Adipocyte (in vitro differentiated cells): Measurements from ENCODE around the gene SCRN1.

Source experiments
- DNase-seq: peaks from one replicate; pipeline ENCODE4 v3.0.0-alpha.2; 2015; ENCODE audit warnings: low read depth
- H3K27me3 ChIP-seq: replicated peaks from 2 replicates; pipeline ENCODE4 v1.7.0; 2013; ENCODE audit warnings: mild to moderate bottlenecking, low read length, moderate library complexity; ENCODE audit not compliant: control insufficient read depth, insufficient read depth
- H3K36me3 ChIP-seq: 2 replicates; pipeline ENCODE4 v1.7.0; 2013; ENCODE audit warnings: low read length, mild to moderate bottlenecking, moderate library complexity; ENCODE audit not compliant: control insufficient read depth, insufficient read depth, severe bottlenecking
- H3K4me1 ChIP-seq: 2 replicates; pipeline ENCODE4 v1.7.0; 2013; ENCODE audit warnings: mild to moderate bottlenecking, low read length, moderate library complexity; ENCODE audit not compliant: control insufficient read depth, insufficient read depth
- H3K4me3 ChIP-seq: 2 replicates; pipeline ENCODE4 v1.7.0; 2013; ENCODE audit warnings: mild to moderate bottlenecking, low read length, moderate library complexity
- H3K9ac ChIP-seq: 2 replicates; pipeline ENCODE4 v1.7.0; 2013; ENCODE audit warnings: mild to moderate bottlenecking, low read length, moderate library complexity
- H3K9me3 ChIP-seq: 2 replicates; pipeline ENCODE4 v1.7.0; 2013; ENCODE audit warnings: mild to moderate bottlenecking, low read length, moderate library complexity; ENCODE audit not compliant: control insufficient read depth

SCRN1 gene

DNA sequence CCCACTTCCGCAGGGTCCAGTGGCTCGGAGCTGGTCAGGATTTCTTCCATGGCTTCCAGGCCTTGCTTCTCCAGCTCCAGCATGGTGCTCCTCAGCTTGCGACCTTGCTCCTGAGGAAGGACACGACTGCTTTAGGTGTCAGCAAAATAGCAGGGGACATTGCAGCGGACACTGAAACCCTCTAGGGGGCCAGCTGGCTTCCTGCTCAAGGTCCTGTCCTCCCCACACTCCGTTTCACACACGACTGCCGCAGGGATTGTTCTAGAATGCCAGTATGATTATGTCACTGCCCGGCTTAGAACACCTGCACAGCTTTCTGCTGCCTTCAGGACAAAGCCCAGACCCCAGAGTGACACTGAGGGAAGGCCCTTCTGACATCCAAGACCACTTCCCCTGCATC lies 65.6 kb downstream of the SCRN1 start:
- Histone ChIP-seq H3K36me3 (peaks cover 61% of the 10 kb centered on the region), H3K4me3 (no peak overlapping the region), H3K9ac (no peak overlapping the region), H3K9me3 (no peaks in the 10 kb centered on the region), H3K4me1 (no peaks in the 10 kb centered on the region), H3K27me3 (no peaks in the 10 kb centered on the region)
- no peak for DNase-seq

- peaks cover 64% of the 10 kb centered on the region for H3K36me3 ChIP-seq
- no peak for DNase-seq
- H3K4me3 ChIP-seq = no peak overlapping the region
- no peaks in the 10 kb centered on the region for H3K9me3 ChIP-seq
- H3K4me1 ChIP-seq = no peaks in the 10 kb centered on the region
- H3K9ac ChIP-seq = no peak overlapping the region
- no peaks in the 10 kb centered on the region for H3K27me3 ChIP-seq
These were observed 66.5 kb downstream of the SCRN1 start for GRCh38 chr7:29922921-29923700.

- DNase-seq = peak; percentile 75
- Histone ChIP-seq H3K9me3 (no peaks in the 10 kb centered on the region), H3K27me3 (no peaks in the 10 kb centered on the region), H3K36me3 (peaks cover 64% of the 10 kb centered on the region), H3K9ac (no peak overlapping the region), H3K4me1 (no peaks in the 10 kb centered on the region), H3K4me3 (no peak overlapping the region)
These were observed 68.1 kb downstream of the SCRN1 start for GRCh38 chr7:29921404-29922010.

DNA sequence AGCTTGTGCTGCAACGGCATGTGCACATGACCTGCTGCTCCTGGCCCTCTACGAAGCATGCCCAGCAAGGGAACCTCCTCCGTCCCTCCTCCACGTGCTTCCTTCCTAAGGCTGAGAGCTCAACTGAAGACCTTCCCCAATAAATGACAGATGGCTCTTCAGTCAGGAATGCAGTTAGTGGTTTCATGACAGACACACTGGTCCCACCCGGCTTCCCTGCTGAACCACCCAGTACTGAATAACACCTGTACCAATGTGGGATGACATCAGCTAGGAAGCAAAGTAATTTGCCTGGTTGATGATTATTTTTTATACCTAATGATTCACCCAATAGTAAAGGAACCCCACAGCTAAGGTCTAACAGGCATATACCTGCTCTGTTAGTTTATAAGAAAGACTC lies 69.1 kb downstream of the SCRN1 start:
- DNase-seq = no peak

DNA sequence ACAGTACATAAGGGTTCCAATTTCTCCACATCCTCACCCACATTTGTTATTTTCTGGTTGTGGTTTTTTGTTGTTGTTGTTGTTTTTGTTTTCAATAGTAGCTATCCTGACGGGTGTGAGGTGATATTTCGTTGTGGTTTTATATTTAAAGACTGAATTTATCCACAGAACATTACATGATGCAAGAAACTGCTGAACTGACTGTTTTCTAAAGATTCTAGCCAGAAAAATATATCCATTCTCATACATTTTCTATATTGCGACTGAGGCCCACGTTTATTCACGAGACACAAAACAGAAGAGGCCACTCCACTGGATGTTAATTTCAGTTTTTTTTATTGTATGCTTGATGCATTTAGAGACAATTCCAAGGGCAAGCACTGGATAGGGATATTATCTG lies 69.8 kb downstream of the SCRN1 start:
- H3K27me3 ChIP-seq = no peaks in the 10 kb centered on the region
- DNase-seq = no peak
- H3K4me3 ChIP-seq = no peak overlapping the region
- H3K9ac ChIP-seq = no peak overlapping the region
- no peaks in the 10 kb centered on the region for H3K9me3 ChIP-seq
- H3K4me1 ChIP-seq = no peaks in the 10 kb centered on the region
- peaks cover 53% of the 10 kb centered on the region for H3K36me3 ChIP-seq

More for the DNA sequence above, 69.1 kb downstream of the SCRN1 start:
- no peak overlapping the region for H3K4me3 ChIP-seq
- H3K4me1 ChIP-seq = no peaks in the 10 kb centered on the region
- no peaks in the 10 kb centered on the region for H3K27me3 ChIP-seq
- no peaks in the 10 kb centered on the region for H3K9me3 ChIP-seq
- no peak overlapping the region for H3K9ac ChIP-seq
- H3K36me3 ChIP-seq = peaks cover 60% of the 10 kb centered on the region

- no peaks in the 10 kb centered on the region for H3K27me3 ChIP-seq
- no peak overlapping the region for H3K4me3 ChIP-seq
- no peak overlapping the region for H3K9ac ChIP-seq
- peaks cover 47% of the 10 kb centered on the region for H3K36me3 ChIP-seq
- DNase-seq = no peak
- no peaks in the 10 kb centered on the region for H3K4me1 ChIP-seq
- H3K9me3 ChIP-seq = no peaks in the 10 kb centered on the region
These were observed 70.8 kb downstream of the SCRN1 start for GRCh38 chr7:29918850-29919249.

DNA sequence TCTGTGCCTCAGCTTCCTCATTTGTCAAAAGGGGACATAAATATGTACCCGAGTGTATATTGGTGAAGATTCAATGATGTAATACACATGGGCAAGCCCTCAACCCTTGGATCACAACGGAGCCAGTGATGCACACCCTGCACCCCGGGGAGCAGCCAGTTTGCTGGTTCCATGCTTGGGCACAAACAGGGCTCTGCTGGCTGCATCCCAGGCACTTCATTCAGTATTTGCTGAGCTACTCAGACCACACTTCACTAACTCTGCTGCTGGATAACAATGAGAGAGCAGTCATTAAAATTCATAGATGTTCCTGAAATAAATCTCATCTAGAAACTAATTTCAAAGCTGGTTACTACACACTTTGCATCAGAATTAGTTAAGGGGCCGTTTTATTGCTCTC lies 72.0 kb downstream of the SCRN1 start:
- H3K9ac ChIP-seq = no peak overlapping the region
- peaks cover 5% of the 10 kb centered on the region for H3K4me1 ChIP-seq
- no peaks in the 10 kb centered on the region for H3K27me3 ChIP-seq
- peaks cover 35% of the 10 kb centered on the region for H3K36me3 ChIP-seq
- H3K4me3 ChIP-seq = no peak overlapping the region
- DNase-seq = no peak
- no peaks in the 10 kb centered on the region for H3K9me3 ChIP-seq

- no peak overlapping the region for H3K9ac ChIP-seq
- H3K9me3 ChIP-seq = peaks cover 3% of the 10 kb centered on the region
- peaks cover 23% of the 10 kb centered on the region for H3K36me3 ChIP-seq
- peak; percentile 30 for DNase-seq
- no peak overlapping the region for H3K4me3 ChIP-seq
- H3K4me1 ChIP-seq = peaks cover 5% of the 10 kb centered on the region
- H3K27me3 ChIP-seq = no peaks in the 10 kb centered on the region
These were observed 74.0 kb downstream of the SCRN1 start for GRCh38 chr7:29915481-29916215.

DNA sequence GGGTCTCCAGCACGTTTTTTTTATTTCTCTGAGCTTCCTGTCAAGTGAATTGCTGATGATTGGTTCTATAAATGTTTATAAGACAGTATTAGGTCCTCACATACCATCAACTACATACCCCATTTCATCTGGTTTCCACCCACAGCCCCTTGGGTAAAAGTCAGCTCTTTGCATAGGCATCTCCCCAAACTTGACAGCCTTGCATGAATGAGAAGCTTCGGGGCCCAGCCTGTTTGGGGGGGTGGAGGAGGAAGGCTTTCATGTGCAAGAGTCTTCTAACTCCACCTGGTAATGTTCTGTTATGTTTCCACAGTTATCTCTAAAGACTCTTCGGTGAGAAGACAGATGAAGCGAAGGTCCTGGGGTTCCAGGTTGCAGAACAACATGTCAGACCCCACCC lies 75.4 kb downstream of the SCRN1 start:
- H3K9me3 ChIP-seq = peaks cover 3% of the 10 kb centered on the region
- H3K27me3 ChIP-seq = no peaks in the 10 kb centered on the region
- DNase-seq = no peak
- no peak overlapping the region for H3K9ac ChIP-seq
- H3K4me1 ChIP-seq = peaks cover 5% of the 10 kb centered on the region
- H3K36me3 ChIP-seq = peaks cover 9% of the 10 kb centered on the region
- H3K4me3 ChIP-seq = no peak overlapping the region

DNA sequence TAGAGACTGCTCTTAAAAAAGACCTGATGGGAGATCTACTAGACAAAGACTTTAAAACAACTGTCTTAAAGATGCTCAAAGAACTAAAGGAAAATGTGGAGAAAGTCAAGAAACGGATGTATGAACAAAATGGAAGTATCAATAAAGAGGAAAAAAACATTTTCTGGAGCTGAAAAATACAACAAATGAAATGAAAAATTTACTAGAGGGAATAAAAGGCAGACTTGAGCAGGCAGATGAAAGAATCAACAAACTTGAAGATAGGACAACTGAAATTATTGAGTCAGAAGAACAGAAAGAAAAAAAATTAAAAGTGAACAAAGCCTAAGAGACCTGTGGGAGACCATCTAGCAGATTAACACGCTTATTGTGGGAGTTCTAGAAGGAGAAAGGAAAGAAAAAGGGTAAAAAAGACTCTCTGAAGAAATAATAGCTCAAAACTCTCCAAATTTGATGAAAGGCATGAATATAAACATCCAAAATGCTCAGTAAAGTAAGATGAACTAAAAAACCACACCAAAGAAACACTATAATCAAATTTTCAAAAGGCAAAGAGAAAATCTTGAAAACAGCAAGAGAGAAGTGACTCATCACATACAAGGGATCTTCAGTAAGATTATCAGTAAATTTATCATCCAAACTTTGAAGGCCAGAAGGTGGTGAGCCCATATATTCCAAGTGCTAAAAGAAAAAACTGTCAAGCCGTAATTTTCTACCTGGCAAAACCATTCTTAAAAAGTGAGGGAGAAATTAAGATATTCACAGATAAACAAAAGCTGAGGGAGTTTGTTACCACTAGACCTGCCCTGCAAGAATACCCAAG lies 83.2 kb downstream of the SCRN1 start:
- H3K9me3 ChIP-seq = peaks cover 30% of the 10 kb centered on the region
- H3K27me3 ChIP-seq = no peaks in the 10 kb centered on the region
- no peaks in the 10 kb centered on the region for H3K4me1 ChIP-seq
- no peak overlapping the region for H3K9ac ChIP-seq
- no peaks in the 10 kb centered on the region for H3K36me3 ChIP-seq
- H3K4me3 ChIP-seq = peak overlapping the region; percentile 23
- DNase-seq = no peak

GRCh38 chr7:29900745-29901144 lies 88.9 kb downstream of the SCRN1 start:
- Histone ChIP-seq H3K4me1 (no peaks in the 10 kb centered on the region), H3K9ac (no peak overlapping the region), H3K9me3 (peaks cover 6% of the 10 kb centered on the region), H3K4me3 (no peak overlapping the region), H3K36me3 (no peaks in the 10 kb centered on the region), H3K27me3 (no peaks in the 10 kb centered on the region)
- DNase-seq = no peak
